IMR-90 (cell line): Measurements from ENCODE around the gene PLXND1.

Experiments
- BHLHE40 ChIP-seq: fragments of 150-350 bp; IDR thresholded peaks from 2 replicates; pipeline ENCODE4 v1.6.1; 2016; ENCODE audit warnings: mild to moderate bottlenecking, low read depth, low read length
- CEBPB ChIP-seq: IDR thresholded peaks from 2 replicates; pipeline ENCODE4 v1.6.1; 2012; ENCODE audit warnings: low read depth, low read length, improper control_type of control experiment
- CTCF ChIP-seq: conservative IDR thresholded peaks from 2 replicates; pipeline ENCODE4 v1.5.1; 2012; ENCODE audit warnings: mild to moderate bottlenecking, low read depth, low read length, improper control_type of control experiment
- POLR2A ChIP-seq: IDR thresholded peaks from 2 replicates; pipeline ENCODE4 v1.6.1; 2012; ENCODE audit warnings: mild to moderate bottlenecking, low read depth, low read length

- TF ChIP-seq CTCF (no peak), CEBPB (no peak), POLR2A (no peak), BHLHE40 (no peak)
Observed at GRCh38 chr3:129577366-129577765, 29.1 kb downstream of the PLXND1 start.
